ENCODE results near the gene MRGPRD. TPM values are rescaled to one million over a fixed set of nuclear protein-coding genes. Genes with fewer than 3 reads are reported as not detected.

MRGPRD gene
- total RNA-seq, 1 experiment from 2014 or later = not detected

- H3K4me3 Mint-ChIP-seq (ENCODE audit: low read depth, unreplicated experiment) = no peak overlapping the region
- H3K27me3 Mint-ChIP-seq (ENCODE audit: unreplicated experiment) = no peaks in the 10 kb centered on the region
- CTCF ChIA-PET = no interaction called here
- no peaks in the 10 kb centered on the region for H3K36me3 Mint-ChIP-seq (ENCODE audit: insufficient read depth, unreplicated experiment)
- BruUV-seq (replicated peaks) = no TSS peak
- no peak for TF ChIP-seq CTCF (IDR thresholded peaks at IDR 0.05; ENCODE audit: unreplicated experiment)
- no peak overlapping the region for H3K27ac Mint-ChIP-seq (ENCODE audit: unreplicated experiment)
- DNase-seq = no peak
- intact Hi-C loops (cut with micrococcal nuclease; ENCODE audit: unreplicated experiment) = no loop called here
- H3K9me3 Mint-ChIP-seq (ENCODE audit: low read depth, unreplicated experiment) = no peaks in the 10 kb centered on the region
- no peaks in the 10 kb centered on the region for H3K4me1 Mint-ChIP-seq (ENCODE audit: low read depth, unreplicated experiment)
Measured at GRCh38 chr11:68950762-68951161, 30.0 kb downstream of the MRGPRD start.

- CTCF ChIA-PET = no interaction called here
- no peak overlapping the region for H3K4me3 Mint-ChIP-seq (ENCODE audit: low read depth, unreplicated experiment)
- no peaks in the 10 kb centered on the region for H3K36me3 Mint-ChIP-seq (ENCODE audit: insufficient read depth, unreplicated experiment)
- H3K27me3 Mint-ChIP-seq (ENCODE audit: unreplicated experiment) = no peaks in the 10 kb centered on the region
- no peak overlapping the region for H3K27ac Mint-ChIP-seq (ENCODE audit: unreplicated experiment)
- no TSS peak for BruUV-seq (replicated peaks)
- H3K4me1 Mint-ChIP-seq (ENCODE audit: low read depth, unreplicated experiment) = no peaks in the 10 kb centered on the region
- TF ChIP-seq CTCF (IDR thresholded peaks at IDR 0.05; ENCODE audit: unreplicated experiment) = no peak
- intact Hi-C loops (cut with micrococcal nuclease; ENCODE audit: unreplicated experiment) = no loop called here
- no peak for DNase-seq
- no peaks in the 10 kb centered on the region for H3K9me3 Mint-ChIP-seq (ENCODE audit: low read depth, unreplicated experiment)
Measured at GRCh38 chr11:68950270-68950669, 30.5 kb downstream of the MRGPRD start.

- no peak for DNase-seq
- H3K4me1 Mint-ChIP-seq (ENCODE audit: low read depth, unreplicated experiment) = no peaks in the 10 kb centered on the region
- H3K4me3 Mint-ChIP-seq (ENCODE audit: low read depth, unreplicated experiment) = no peak overlapping the region
- intact Hi-C loops (cut with micrococcal nuclease; ENCODE audit: unreplicated experiment) = no loop called here
- no peaks in the 10 kb centered on the region for H3K36me3 Mint-ChIP-seq (ENCODE audit: insufficient read depth, unreplicated experiment)
- no peaks in the 10 kb centered on the region for H3K9me3 Mint-ChIP-seq (ENCODE audit: low read depth, unreplicated experiment)
- no peak for TF ChIP-seq CTCF (IDR thresholded peaks at IDR 0.05; ENCODE audit: unreplicated experiment)
- no peak overlapping the region for H3K27ac Mint-ChIP-seq (ENCODE audit: unreplicated experiment)
- BruUV-seq (replicated peaks) = no TSS peak
- H3K27me3 Mint-ChIP-seq (ENCODE audit: unreplicated experiment) = no peaks in the 10 kb centered on the region
- CTCF ChIA-PET = no interaction called here
Measured at GRCh38 chr11:68948935-68949334, 31.9 kb downstream of the MRGPRD start.

- Mint-ChIP-seq H3K27me3 (ENCODE audit: unreplicated experiment) (no peaks in the 10 kb centered on the region), H3K36me3 (ENCODE audit: insufficient read depth, unreplicated experiment) (no peaks in the 10 kb centered on the region), H3K4me1 (ENCODE audit: low read depth, unreplicated experiment) (no peaks in the 10 kb centered on the region), H3K4me3 (ENCODE audit: low read depth, unreplicated experiment) (no peak overlapping the region), H3K27ac (ENCODE audit: unreplicated experiment) (no peak overlapping the region), H3K9me3 (ENCODE audit: low read depth, unreplicated experiment) (no peaks in the 10 kb centered on the region)
- no TSS peak for BruUV-seq (replicated peaks)
- no peak for DNase-seq
- intact Hi-C loops (cut with micrococcal nuclease; ENCODE audit: unreplicated experiment) = no loop called here
- no peak for TF ChIP-seq CTCF (IDR thresholded peaks at IDR 0.05; ENCODE audit: unreplicated experiment)
- CTCF ChIA-PET = no interaction called here
Measured at GRCh38 chr11:68948496-68948895, 32.3 kb downstream of the MRGPRD start.

- CTCF ChIA-PET = no interaction called here
- H3K9me3 Mint-ChIP-seq (ENCODE audit: low read depth, unreplicated experiment) = no peaks in the 10 kb centered on the region
- H3K27me3 Mint-ChIP-seq (ENCODE audit: unreplicated experiment) = no peaks in the 10 kb centered on the region
- no peak for TF ChIP-seq CTCF (IDR thresholded peaks at IDR 0.05; ENCODE audit: unreplicated experiment)
- intact Hi-C loops (cut with micrococcal nuclease; ENCODE audit: unreplicated experiment) = no loop called here
- H3K4me1 Mint-ChIP-seq (ENCODE audit: low read depth, unreplicated experiment) = no peaks in the 10 kb centered on the region
- no TSS peak for BruUV-seq (replicated peaks)
- no peak for DNase-seq
- no peak overlapping the region for H3K27ac Mint-ChIP-seq (ENCODE audit: unreplicated experiment)
- no peak overlapping the region for H3K4me3 Mint-ChIP-seq (ENCODE audit: low read depth, unreplicated experiment)
- peaks cover 5% of the 10 kb centered on the region for H3K36me3 Mint-ChIP-seq (ENCODE audit: insufficient read depth, unreplicated experiment)
Measured at GRCh38 chr11:68947151-68947550, 33.6 kb downstream of the MRGPRD start.

Data from Calu3 (cell line).